ENCODE results near the gene MYEOV. TPM values are rescaled to one million over a fixed set of nuclear protein-coding genes. Genes with fewer than 3 reads are reported as not detected.

The MYEOV gene
- total RNA-seq, 1 experiment from 2014 or later = not detected

DNA sequence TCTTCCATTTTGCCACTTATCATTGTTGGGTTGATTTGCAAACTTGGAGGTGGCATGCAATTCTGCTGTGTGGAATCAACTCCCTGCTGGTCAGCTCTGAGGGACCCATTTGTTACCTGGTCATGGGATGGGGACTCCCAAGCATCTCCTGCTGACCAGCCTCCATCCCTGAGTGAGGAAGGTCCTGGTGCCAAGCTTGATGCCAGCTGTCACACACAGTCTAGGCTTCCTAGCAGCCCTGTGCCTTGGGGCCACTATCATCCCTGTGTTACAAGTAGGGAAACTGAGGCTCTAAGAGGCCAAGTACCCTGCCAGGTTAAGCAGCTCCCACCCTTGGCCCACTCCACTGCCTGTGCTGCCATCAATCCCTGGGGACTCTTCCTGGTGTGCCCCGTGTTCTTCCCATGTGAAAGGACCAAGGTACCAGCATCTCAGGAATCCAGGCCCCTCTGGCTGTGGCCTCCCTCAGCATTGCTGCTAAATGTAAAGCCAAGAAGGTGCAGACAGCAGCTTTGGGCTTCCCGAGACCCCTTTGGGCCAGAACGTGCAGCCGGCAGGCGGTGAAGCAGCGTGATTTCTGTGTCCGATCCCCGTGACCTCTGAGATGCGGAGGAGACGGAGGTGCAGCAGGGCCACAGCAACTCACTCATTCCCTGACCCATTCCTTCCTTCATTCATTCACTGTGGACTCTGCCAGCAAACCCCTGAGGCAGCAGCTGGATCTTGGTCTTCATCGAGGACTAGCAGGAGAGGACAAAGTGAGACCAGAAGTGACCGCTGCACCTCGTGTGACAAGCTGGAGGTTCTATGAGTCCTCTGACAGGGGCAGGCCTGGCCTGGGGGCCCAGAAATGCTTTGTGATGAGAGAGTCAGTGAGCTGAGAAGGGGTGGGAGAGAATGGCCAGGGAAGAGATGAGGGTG is 49.7 kb downstream of the MYEOV start:
- Mint-ChIP-seq H3K4me1 (ENCODE audit: insufficient read depth, unreplicated experiment) (no peaks in the 10 kb centered on the region), H3K36me3 (ENCODE audit: insufficient read depth, unreplicated experiment) (peaks cover 8% of the 10 kb centered on the region), H3K27ac (ENCODE audit: low read depth, unreplicated experiment) (no peak overlapping the region), H3K4me3 (ENCODE audit: unreplicated experiment) (no peak overlapping the region), H3K9me3 (ENCODE audit: unreplicated experiment) (no peaks in the 10 kb centered on the region), H3K27me3 (ENCODE audit: insufficient read depth, unreplicated experiment) (no peaks in the 10 kb centered on the region)
- BruUV-seq (replicated peaks) = no TSS peak
- TF ChIP-seq, protein P1, sequence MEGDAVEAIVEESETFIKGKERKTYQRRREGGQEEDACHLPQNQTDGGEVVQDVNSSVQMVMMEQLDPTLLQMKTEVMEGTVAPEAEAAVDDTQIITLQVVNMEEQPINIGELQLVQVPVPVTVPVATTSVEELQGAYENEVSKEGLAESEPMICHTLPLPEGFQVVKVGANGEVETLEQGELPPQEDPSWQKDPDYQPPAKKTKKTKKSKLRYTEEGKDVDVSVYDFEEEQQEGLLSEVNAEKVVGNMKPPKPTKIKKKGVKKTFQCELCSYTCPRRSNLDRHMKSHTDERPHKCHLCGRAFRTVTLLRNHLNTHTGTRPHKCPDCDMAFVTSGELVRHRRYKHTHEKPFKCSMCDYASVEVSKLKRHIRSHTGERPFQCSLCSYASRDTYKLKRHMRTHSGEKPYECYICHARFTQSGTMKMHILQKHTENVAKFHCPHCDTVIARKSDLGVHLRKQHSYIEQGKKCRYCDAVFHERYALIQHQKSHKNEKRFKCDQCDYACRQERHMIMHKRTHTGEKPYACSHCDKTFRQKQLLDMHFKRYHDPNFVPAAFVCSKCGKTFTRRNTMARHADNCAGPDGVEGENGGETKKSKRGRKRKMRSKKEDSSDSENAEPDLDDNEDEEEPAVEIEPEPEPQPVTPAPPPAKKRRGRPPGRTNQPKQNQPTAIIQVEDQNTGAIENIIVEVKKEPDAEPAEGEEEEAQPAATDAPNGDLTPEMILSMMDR (IDR thresholded peaks at IDR 0.05; ENCODE audit: unreplicated experiment) = no peak
- intact Hi-C loops (cut with micrococcal nuclease) = no loop called here
- CTCF ChIA-PET = no interaction called here
- DNase-seq (ENCODE audit: unreplicated experiment) = no peak
- POLR2A ChIA-PET = no interaction called here

DNA sequence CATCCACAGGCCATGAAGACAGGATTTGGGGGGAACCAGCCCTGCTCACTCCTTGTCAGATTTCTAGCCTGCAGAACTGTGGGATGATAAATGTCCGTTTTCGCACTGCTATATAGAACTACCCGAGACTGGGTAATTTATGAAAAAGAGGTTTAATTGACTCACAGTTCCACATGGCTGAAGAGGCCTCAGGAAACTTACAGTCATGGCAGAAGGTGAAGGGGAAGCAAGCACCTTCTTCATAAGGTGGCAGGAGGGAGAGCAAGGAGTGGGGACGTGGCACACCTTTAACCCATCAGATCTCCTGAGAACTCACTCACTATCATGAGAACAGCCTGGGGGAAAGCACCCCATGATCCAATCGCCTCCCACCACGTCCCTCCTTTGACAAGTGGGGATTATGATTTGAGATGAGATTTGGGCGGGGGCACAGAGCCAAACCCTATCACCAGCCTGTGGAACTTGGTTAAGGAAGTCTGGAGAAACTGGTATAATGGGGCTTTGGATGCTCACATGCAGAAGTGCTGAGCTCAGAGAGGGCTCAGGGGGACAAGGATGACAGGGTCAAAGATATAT is 50.7 kb downstream of the MYEOV start:
- POLR2A ChIA-PET = no interaction called here
- intact Hi-C loops (cut with micrococcal nuclease) = no loop called here
- BruUV-seq (replicated peaks) = no TSS peak
- H3K27me3 Mint-ChIP-seq (ENCODE audit: insufficient read depth, unreplicated experiment) = no peaks in the 10 kb centered on the region
- peaks cover 5% of the 10 kb centered on the region for H3K9me3 Mint-ChIP-seq (ENCODE audit: unreplicated experiment)
- TF ChIP-seq, protein P1 (IDR thresholded peaks at IDR 0.05; ENCODE audit: unreplicated experiment) = no peak
- peaks cover 8% of the 10 kb centered on the region for H3K36me3 Mint-ChIP-seq (ENCODE audit: insufficient read depth, unreplicated experiment)
- CTCF ChIA-PET = no interaction called here
- H3K4me3 Mint-ChIP-seq (ENCODE audit: unreplicated experiment) = no peak overlapping the region
- H3K27ac Mint-ChIP-seq (ENCODE audit: low read depth, unreplicated experiment) = no peak overlapping the region
- H3K4me1 Mint-ChIP-seq (ENCODE audit: insufficient read depth, unreplicated experiment) = no peaks in the 10 kb centered on the region
- no peak for DNase-seq (ENCODE audit: unreplicated experiment)

Other genes starting within 250 kb of the MYEOV start
- gene TPCN2, start 245.2 kb upstream of the MYEOV start, total RNA-seq (2022) = 16.3 and 19.2 TPM in 2 replicates
- not detected in 2 replicates for gene SMIM38, start 138.2 kb upstream of the MYEOV start, total RNA-seq (2022)
- not detected in 2 replicates for gene LINC01488, start 187.5 kb downstream of the MYEOV start, total RNA-seq (2022)